Endodermal cell (in vitro differentiated cells): ENCODE measurements around the gene MED19. TPM values are rescaled to one million over a fixed set of nuclear protein-coding genes. Genes with fewer than 3 reads are reported as not detected.

ENCODE experiments used
- DNase-seq: peaks from one replicate; pipeline ENCODE4 v3.0.0-alpha.2; 2017
- H3K27ac ChIP-seq: 2 replicates; pipeline ENCODE4 v1.5.1; 2013; ENCODE audit warnings: mild to moderate bottlenecking, low read depth, low read length, moderate library complexity
- H3K27me3 ChIP-seq: 2 replicates; pipeline ENCODE4 v1.6.1; 2013; ENCODE audit warnings: mild to moderate bottlenecking, low read length, moderate library complexity; ENCODE audit not compliant: insufficient read depth, control insufficient read depth, poor library complexity, severe bottlenecking
- H3K36me3 ChIP-seq: 2 replicates; pipeline ENCODE4 v1.7.0; 2013; ENCODE audit warnings: mild to moderate bottlenecking, low read length, moderate library complexity; ENCODE audit not compliant: control insufficient read depth, insufficient read depth
- H3K4me1 ChIP-seq: one replicate; pipeline ENCODE4 v1.7.0; 2013; ENCODE audit warnings: low read length; ENCODE audit not compliant: control insufficient read depth, insufficient read depth
- H3K4me3 ChIP-seq: 2 replicates; pipeline ENCODE4 v1.5.1; 2013; ENCODE audit warnings: mild to moderate bottlenecking, low read length, moderate library complexity
- H3K9ac ChIP-seq: 2 replicates; pipeline ENCODE4 v1.6.1; 2013; ENCODE audit warnings: mild to moderate bottlenecking, low read length, moderate library complexity; ENCODE audit not compliant: poor library complexity, severe bottlenecking; ENCODE audit errors: extremely low read depth
- H3K9me3 ChIP-seq: 2 replicates; pipeline ENCODE4 v1.6.1; 2013; ENCODE audit warnings: mild to moderate bottlenecking, low read length, moderate library complexity; ENCODE audit not compliant: control insufficient read depth
- H3K27ac Mint-ChIP-seq: 2 replicates; pipeline ENCODE4 v1.8.0; 2020; ENCODE audit warnings: mixed read lengths
- H3K27me3 Mint-ChIP-seq: 2 replicates; pipeline ENCODE4 v1.8.0; 2021; ENCODE audit warnings: mild to moderate bottlenecking, mixed read lengths; ENCODE audit not compliant: insufficient read depth
- H3K36me3 Mint-ChIP-seq: 2 replicates; pipeline ENCODE4 v1.8.0; 2020; ENCODE audit warnings: low read depth, mixed read lengths
- H3K4me1 Mint-ChIP-seq: 2 replicates; pipeline ENCODE4 v1.8.0; 2020; ENCODE audit warnings: mixed read lengths
- H3K4me3 Mint-ChIP-seq: 2 replicates; pipeline ENCODE4 v1.8.0; 2020; ENCODE audit warnings: mild to moderate bottlenecking, moderate library complexity, mixed read lengths
- H3K9me3 Mint-ChIP-seq: 2 replicates; pipeline ENCODE4 v1.8.0; 2020; ENCODE audit warnings: mild to moderate bottlenecking, mixed read lengths
- CTCF ChIP-seq: fragments of 200-600 bp; sonication (generic); conservative IDR thresholded peaks from 2 replicates; pipeline ENCODE4 v1.5.0; 2021; ENCODE audit warnings: antibody characterized with exemption, mild to moderate bottlenecking
- WGBS, 2 experiments: methylation state at CpG; one replicate each; pipeline versions ENCODE4 v1.1.5 to v1.1.7; 2013; ENCODE audit warnings: missing lambda C conversion rate in 2 of 2, mixed read lengths in 1 of 2; ENCODE audit not compliant: insufficient coverage in 1 of 2, insufficient read length in 1 of 2; 5-methylcytosine and 5-hydroxymethylcytosine counted together
- total RNA-seq, 2 donors: library from RNA; stranded (reverse); fragmentation: NEBNext Ultra II Directional in 1 of 2; extraction: Animal tissue kit (Norgen Biotek cat#: 25700) in 1 of 2; gene quantifications; 2 replicates in 1 of 2; 3 replicates in 1 of 2; pipeline ENCODE4 v1.2.1, GENCODE V29; 2021

The MED19 gene
- total RNA-seq, 2 donors from 2014 or later: 18.5 TPM

- H3K4me3 Mint-ChIP-seq: peak overlapping the region; percentile 5
- no peaks in the 10 kb centered on the region for H3K27me3 ChIP-seq
- H3K4me3 ChIP-seq: peak overlapping the region; percentile 73
- peaks cover 35% of the 10 kb centered on the region for H3K4me1 ChIP-seq
- no peaks in the 10 kb centered on the region for H3K9me3 ChIP-seq
- H3K27me3 Mint-ChIP-seq: no peaks in the 10 kb centered on the region
- no peak overlapping the region for H3K9ac ChIP-seq
- peaks cover 46% of the 10 kb centered on the region for H3K36me3 Mint-ChIP-seq
- H3K9me3 Mint-ChIP-seq: no peaks in the 10 kb centered on the region
- no peak overlapping the region for H3K27ac ChIP-seq
- TF ChIP-seq CTCF: no peak
- DNase-seq: no peak
- 100% methylated on average over 1 of the region's 2 CpGs; no CpG with 5 or more reads in 1 of the 2 experiments for WGBS, 2 experiments
- peaks cover 39% of the 10 kb centered on the region for H3K4me1 Mint-ChIP-seq
- peaks cover 53% of the 10 kb centered on the region for H3K36me3 ChIP-seq
- H3K27ac Mint-ChIP-seq: peak overlapping the region; percentile 73
Measured at GRCh38 chr11:57680552-57680874, 31.5 kb downstream of the MED19 start.

GRCh38 chr11:57679396-57679795 lies 32.6 kb downstream of the MED19 start:
- TF ChIP-seq CTCF: no peak
- H3K4me1 ChIP-seq: peaks cover 44% of the 10 kb centered on the region
- WGBS, 2 experiments: 94 to 98% methylated on average over 4 of the region's 4 CpGs
- no peaks in the 10 kb centered on the region for H3K9me3 ChIP-seq
- Mint-ChIP-seq H3K4me3 (no peak overlapping the region), H3K36me3 (peaks cover 37% of the 10 kb centered on the region), H3K9me3 (no peaks in the 10 kb centered on the region), H3K27me3 (no peaks in the 10 kb centered on the region), H3K27ac (no peak overlapping the region), H3K4me1 (peaks cover 50% of the 10 kb centered on the region)
- H3K9ac ChIP-seq: no peak overlapping the region
- no peak overlapping the region for H3K27ac ChIP-seq
- H3K4me3 ChIP-seq: no peak overlapping the region
- H3K36me3 ChIP-seq: peaks cover 47% of the 10 kb centered on the region
- H3K27me3 ChIP-seq: no peaks in the 10 kb centered on the region
- no peak for DNase-seq

DNA sequence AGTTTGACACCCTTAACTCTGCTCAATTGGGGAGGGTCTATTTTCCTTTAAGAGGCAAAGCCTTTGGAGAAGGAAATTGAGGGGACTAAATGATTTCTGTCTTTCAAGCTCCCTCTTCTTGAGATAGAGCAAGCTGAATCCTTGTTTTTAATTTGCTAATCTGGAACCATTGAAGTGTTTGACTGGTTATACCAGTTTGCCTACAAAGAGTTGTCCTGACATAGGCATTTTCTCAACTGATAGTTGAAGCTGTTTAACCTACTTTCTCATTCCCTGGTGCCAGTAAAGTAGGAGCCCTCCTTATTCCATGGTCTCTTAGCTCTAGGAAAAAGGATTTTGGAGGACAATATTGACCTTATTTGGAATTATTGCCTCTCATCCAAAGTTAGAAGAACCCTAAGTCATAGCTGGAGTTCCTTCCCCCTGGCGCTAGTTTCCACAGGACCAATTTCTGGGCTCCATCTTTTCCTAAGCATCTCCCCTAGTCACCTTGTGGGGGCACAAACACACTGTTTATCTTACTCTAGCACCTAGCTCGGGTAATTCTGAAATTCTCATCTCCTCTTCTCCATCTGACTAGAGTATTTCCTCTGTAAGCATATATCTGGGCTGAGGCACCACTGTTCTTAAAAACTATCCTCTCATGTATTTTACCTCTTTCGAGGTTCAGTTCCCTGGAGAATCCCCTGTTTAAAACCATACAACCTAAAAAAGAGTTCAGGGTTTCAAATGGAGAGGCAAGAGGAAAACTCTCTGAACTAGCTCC lies 36.7 kb downstream of the MED19 start:
- peaks cover 52% of the 10 kb centered on the region for H3K36me3 ChIP-seq
- H3K4me3 Mint-ChIP-seq: peak overlapping the region; percentile 28
- H3K36me3 Mint-ChIP-seq: peaks cover 47% of the 10 kb centered on the region
- no peaks in the 10 kb centered on the region for H3K9me3 Mint-ChIP-seq
- no peaks in the 10 kb centered on the region for H3K9me3 ChIP-seq
- H3K27ac Mint-ChIP-seq: peak overlapping the region; percentile 71
- peaks cover 24% of the 10 kb centered on the region for H3K4me1 ChIP-seq
- peak; percentile 22 for TF ChIP-seq CTCF
- H3K4me1 Mint-ChIP-seq: peaks cover 57% of the 10 kb centered on the region
- H3K27me3 ChIP-seq: no peaks in the 10 kb centered on the region
- no peak overlapping the region for H3K9ac ChIP-seq
- no peak overlapping the region for H3K27ac ChIP-seq
- WGBS, 2 experiments: 75 to 82% methylated on average over 2 to 3 of the region's 3 CpGs
- no peak for DNase-seq
- peak overlapping the region; percentile 67 for H3K4me3 ChIP-seq
- no peaks in the 10 kb centered on the region for H3K27me3 Mint-ChIP-seq
